ENCODE results near the gene PYGM.

Gene PYGM

GRCh38 chr11:64720640-64721358, 39.0 kb downstream of the PYGM start:
- no peak for TF ChIP-seq CTCF (IDR thresholded peaks at IDR 0.05; ENCODE audit: borderline replicate concordance, control extremely low read depth, extremely low read depth, insufficient read depth, missing control alignments)
- in situ Hi-C loops (cut with MboI; ENCODE audit: low sequenced_read_pairs, unreplicated experiment) = no loop called here
- no peak for DNase-seq (ENCODE audit: low spot score)

DNA sequence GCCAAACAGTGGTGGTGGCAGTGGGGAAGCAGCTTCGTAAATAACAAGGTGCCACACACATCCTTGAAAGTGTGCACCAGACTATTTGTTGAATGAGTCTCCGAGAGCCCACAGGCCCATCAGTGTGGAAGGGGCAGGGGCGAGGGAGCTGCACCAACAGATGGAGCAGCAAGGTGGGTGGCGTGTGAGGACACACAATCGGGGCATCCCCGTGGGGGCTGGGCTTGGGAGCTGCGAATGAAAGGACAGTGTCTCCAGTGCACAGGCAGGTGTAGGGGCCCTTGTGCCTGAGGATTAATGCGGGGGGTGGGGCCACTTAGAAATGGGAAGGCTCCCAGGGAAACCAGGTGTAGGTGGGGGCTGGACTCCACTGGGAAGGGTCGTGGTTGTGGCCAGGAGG, 39.6 kb downstream of the PYGM start:
- TF ChIP-seq CTCF (IDR thresholded peaks at IDR 0.05; ENCODE audit: borderline replicate concordance, control extremely low read depth, extremely low read depth, insufficient read depth, missing control alignments) = no peak
- DNase-seq (ENCODE audit: low spot score) = no peak
- in situ Hi-C loops (cut with MboI; ENCODE audit: low sequenced_read_pairs, unreplicated experiment) = no loop called here

- no peak for TF ChIP-seq CTCF (IDR thresholded peaks at IDR 0.05; ENCODE audit: borderline replicate concordance, control extremely low read depth, extremely low read depth, insufficient read depth, missing control alignments)
- in situ Hi-C loops (cut with MboI; ENCODE audit: low sequenced_read_pairs, unreplicated experiment) = no loop called here
- no peak for DNase-seq (ENCODE audit: low spot score)
These were observed 40.4 kb downstream of the PYGM start for GRCh38 chr11:64719406-64719805.

- no peak for TF ChIP-seq CTCF (IDR thresholded peaks at IDR 0.05; ENCODE audit: borderline replicate concordance, control extremely low read depth, extremely low read depth, insufficient read depth, missing control alignments)
- in situ Hi-C loops (cut with MboI; ENCODE audit: low sequenced_read_pairs, unreplicated experiment) = no loop called here
- DNase-seq (ENCODE audit: low spot score) = no peak
These were observed 41.0 kb downstream of the PYGM start for GRCh38 chr11:64718780-64719124.

- no peak for TF ChIP-seq CTCF (IDR thresholded peaks at IDR 0.05; ENCODE audit: borderline replicate concordance, control extremely low read depth, extremely low read depth, insufficient read depth, missing control alignments)
- DNase-seq (ENCODE audit: low spot score) = no peak
- in situ Hi-C loops (cut with MboI; ENCODE audit: low sequenced_read_pairs, unreplicated experiment) = no loop called here
These were observed 41.5 kb downstream of the PYGM start for GRCh38 chr11:64718084-64718779.

DNA sequence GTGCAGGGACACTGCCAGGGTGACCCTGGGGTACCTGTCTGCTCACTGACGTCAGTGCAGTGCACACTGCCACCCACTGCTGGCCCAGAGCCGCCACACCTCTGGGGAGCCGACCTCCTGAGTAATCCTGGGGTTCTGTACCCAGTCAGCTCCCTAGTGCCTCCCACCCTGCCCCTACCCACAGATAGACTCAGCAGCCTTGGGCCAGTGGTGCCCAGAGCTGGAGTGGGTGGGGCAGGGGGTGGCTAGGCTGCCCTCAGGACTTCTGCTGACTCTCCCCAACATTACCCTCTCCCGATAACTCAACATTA, 42.6 kb downstream of the PYGM start:
- in situ Hi-C loops (cut with MboI; ENCODE audit: low sequenced_read_pairs, unreplicated experiment) = no loop called here
- peak; percentile 26 for DNase-seq (ENCODE audit: low spot score)
- no peak for TF ChIP-seq CTCF (IDR thresholded peaks at IDR 0.05; ENCODE audit: borderline replicate concordance, control extremely low read depth, extremely low read depth, insufficient read depth, missing control alignments)

All from GM13976 (cell line).